NCI-H1092 treated with DMSO at 0.1 percent for 48 hours (cell line): Measurements from ENCODE around the gene FAM83B.
"Not testable (repeated sequence)": the region's sequence is repeated elsewhere in the genome, so short reads cannot be mapped to it uniquely, and the experiment has no call there.

Experiments used
- DNase-seq: peaks from one replicate; lab custom pipeline; 2025; lab: John Stamatoyannopoulos, UW

The FAM83B gene

GRCh38 chr6:54860739-54861138 is 14.2 kb downstream of the FAM83B start:
- DNase-seq = no peak

GRCh38 chr6:54861905-54862616 is 15.5 kb downstream of the FAM83B start:
- DNase-seq = no peak

- DNase-seq = no peak
Observed at GRCh38 chr6:54864272-54864671, 17.7 kb downstream of the FAM83B start.

- no peak for DNase-seq
Observed at GRCh38 chr6:54865091-54865631, 18.6 kb downstream of the FAM83B start.

- DNase-seq = no peak
Observed at GRCh38 chr6:54868556-54868955, 22.0 kb downstream of the FAM83B start.

- DNase-seq = no peak
Observed at GRCh38 chr6:54873599-54873998, 27.0 kb downstream of the FAM83B start.

GRCh38 chr6:54874349-54875048 is 27.9 kb downstream of the FAM83B start:
- DNase-seq = no peak

GRCh38 chr6:54875539-54875938 is 29.0 kb downstream of the FAM83B start:
- no peak for DNase-seq

- DNase-seq = no peak
Observed at GRCh38 chr6:54876365-54876764, 29.8 kb downstream of the FAM83B start.

- DNase-seq = no peak
Observed at GRCh38 chr6:54876871-54877270, 30.3 kb downstream of the FAM83B start.

GRCh38 chr6:54877713-54878317 is 31.2 kb downstream of the FAM83B start:
- no peak for DNase-seq

GRCh38 chr6:54878718-54879117 is 32.1 kb downstream of the FAM83B start:
- no peak for DNase-seq

GRCh38 chr6:54879188-54879985 is 32.8 kb downstream of the FAM83B start:
- DNase-seq = no peak

GRCh38 chr6:54881067-54881730 is 34.6 kb downstream of the FAM83B start:
- DNase-seq = no peak

- not testable (repeated sequence) for DNase-seq
Observed at GRCh38 chr6:54881891-54882290, 35.3 kb downstream of the FAM83B start.

GRCh38 chr6:54886932-54887584 is 40.5 kb downstream of the FAM83B start:
- DNase-seq = no peak

GRCh38 chr6:54891536-54891935 is 45.0 kb downstream of the FAM83B start:
- no peak for DNase-seq

- no peak for DNase-seq
Observed at GRCh38 chr6:54892831-54893230, 46.3 kb downstream of the FAM83B start.

GRCh38 chr6:54893818-54894217 is 47.2 kb downstream of the FAM83B start:
- no peak for DNase-seq

- DNase-seq = no peak
Observed at GRCh38 chr6:54896302-54896701, 49.7 kb downstream of the FAM83B start.
